HG02938 (cell line): ENCODE data around the gene DPYSL4.

Experiments
- ATAC-seq: cut with Tn5 transposase; IDR thresholded peaks from one replicate; pipeline ENCODE4 v1.9.1; 2021; ENCODE audit warnings: mild to moderate bottlenecking, moderate library complexity; ENCODE audit not compliant: unreplicated experiment

DPYSL4 gene

DNA sequence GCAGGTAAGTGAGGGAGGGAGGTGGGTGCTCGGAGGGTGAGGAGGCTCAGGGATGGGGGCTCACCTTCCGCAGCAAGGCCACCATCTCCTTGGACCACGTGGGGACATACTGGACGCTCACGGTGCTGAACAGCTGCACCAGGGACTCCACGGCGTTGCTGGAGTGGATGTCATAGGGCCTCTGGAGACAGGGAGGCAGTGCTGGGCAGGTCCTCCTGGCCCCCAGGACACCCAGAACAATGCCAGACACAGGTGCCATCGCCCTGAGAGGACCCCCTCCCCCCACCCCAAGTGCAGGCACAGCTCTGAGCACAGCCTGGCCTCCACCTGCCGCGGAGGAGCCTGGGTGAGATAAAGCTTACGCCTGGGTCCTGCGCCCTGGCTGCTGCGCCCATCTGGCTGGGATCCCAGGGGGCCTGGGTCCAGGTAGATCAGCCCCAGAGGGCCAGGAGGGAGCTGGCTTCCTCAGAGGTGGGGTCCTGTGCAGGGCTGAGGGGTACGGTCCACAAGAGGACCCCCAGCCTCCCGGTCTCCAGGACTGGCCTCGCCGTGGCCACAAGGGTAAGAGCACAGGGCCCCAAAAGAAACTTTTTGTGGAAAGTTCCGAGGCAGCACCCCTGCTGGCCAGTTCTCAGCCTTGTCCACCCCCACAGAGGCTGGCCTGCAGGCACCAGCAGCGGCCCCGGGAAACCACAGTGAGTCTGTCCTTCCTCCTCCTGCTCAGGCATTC lies 37.8 kb downstream of the DPYSL4 start:
- no peak for ATAC-seq

GRCh38 chr10:132225073-132225848 lies 38.5 kb downstream of the DPYSL4 start:
- ATAC-seq = no peak

GRCh38 chr10:132225849-132226205 lies 39.1 kb downstream of the DPYSL4 start:
- ATAC-seq = no peak

GRCh38 chr10:132226586-132227405 lies 40.0 kb downstream of the DPYSL4 start:
- ATAC-seq = no peak

DNA sequence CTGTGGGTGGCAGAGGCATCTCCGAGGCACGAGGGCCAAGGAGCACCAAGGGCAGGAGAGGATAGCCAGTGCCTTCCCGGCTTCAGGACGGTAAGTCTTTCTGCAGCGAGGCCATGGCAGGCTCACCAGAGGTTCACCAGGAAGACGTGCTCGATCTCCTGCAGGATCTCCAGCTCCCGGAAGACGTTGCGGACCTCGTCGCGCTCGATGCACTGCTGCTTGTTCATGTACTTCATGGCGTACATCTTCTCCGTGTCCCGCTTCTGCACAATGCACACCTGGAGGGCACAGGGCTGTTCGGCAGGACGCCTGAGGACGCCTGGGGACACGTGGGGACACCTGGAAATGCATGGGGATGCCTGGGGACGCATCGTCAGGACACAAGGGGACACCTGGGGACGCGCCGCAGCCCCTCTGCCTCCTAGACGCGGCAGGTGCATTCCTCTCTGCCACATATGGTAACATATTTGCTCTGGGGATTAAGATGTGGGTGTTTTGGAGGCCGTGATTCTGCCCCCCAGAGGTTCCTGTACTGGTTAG lies 41.2 kb downstream of the DPYSL4 start:
- no peak for ATAC-seq

GRCh38 chr10:132228616-132229015 lies 41.9 kb downstream of the DPYSL4 start:
- no peak for ATAC-seq

- ATAC-seq = no peak
Observed at GRCh38 chr10:132229096-132229495, 42.3 kb downstream of the DPYSL4 start.

- peak; percentile 51 for ATAC-seq
Observed at GRCh38 chr10:132229834-132230556, 43.2 kb downstream of the DPYSL4 start.

DNA sequence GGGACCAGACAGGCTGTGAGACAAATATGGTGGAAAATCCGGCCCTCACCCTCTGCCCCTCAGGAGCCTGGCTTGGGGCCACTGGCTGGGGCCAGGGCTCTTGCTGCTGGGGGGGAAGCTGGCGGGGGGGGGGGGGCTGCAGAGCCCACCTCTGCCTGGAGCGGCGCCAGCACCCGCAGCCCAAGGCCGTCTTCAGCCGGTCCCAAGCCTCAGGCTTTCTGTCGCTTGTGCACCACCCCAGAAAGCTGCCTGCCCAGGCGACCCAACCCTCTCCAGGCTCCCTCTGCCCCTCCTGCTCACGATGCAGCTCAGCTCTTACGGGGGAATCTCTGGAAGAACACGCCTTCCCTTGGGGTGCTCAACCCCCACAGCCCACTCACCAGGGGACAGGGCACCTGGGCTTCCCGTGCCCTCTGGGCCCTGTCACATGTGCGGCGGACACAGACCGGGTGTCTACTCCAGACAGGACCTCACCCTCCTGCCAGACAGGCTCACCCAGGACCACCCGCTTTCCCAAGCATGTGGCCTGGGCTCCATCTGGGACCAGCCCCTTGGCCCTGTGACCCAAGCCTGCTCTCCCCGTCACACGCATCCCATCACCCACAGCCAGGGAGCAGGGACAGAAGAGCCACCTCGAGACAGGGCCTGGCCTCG lies 43.9 kb downstream of the DPYSL4 start:
- no peak for ATAC-seq

DNA sequence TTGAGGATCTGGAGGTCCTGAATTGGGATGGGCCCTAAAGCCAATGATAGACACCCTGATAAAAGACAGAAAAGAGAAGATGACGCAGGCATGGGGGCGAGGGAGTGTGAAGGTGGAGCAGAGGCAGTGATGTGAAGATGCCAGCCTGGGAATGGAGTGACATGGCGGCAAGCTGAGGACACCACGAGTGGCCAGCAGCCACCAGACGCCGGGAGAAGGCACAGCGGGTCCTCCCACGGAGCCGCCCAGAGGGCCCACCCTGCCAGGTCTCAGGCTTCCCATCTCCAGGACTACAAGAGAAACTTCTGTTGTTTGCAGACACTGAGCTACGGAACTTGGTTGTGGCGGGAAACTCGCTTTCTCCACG lies 44.9 kb downstream of the DPYSL4 start:
- ATAC-seq = no peak

GRCh38 chr10:132232023-132232951 lies 45.5 kb downstream of the DPYSL4 start:
- ATAC-seq = no peak

GRCh38 chr10:132232981-132233380 lies 46.2 kb downstream of the DPYSL4 start:
- ATAC-seq = no peak

GRCh38 chr10:132233501-132234085 lies 46.8 kb downstream of the DPYSL4 start:
- ATAC-seq = no peak

- no peak for ATAC-seq
Observed at GRCh38 chr10:132234860-132235259, 48.1 kb downstream of the DPYSL4 start.

DNA sequence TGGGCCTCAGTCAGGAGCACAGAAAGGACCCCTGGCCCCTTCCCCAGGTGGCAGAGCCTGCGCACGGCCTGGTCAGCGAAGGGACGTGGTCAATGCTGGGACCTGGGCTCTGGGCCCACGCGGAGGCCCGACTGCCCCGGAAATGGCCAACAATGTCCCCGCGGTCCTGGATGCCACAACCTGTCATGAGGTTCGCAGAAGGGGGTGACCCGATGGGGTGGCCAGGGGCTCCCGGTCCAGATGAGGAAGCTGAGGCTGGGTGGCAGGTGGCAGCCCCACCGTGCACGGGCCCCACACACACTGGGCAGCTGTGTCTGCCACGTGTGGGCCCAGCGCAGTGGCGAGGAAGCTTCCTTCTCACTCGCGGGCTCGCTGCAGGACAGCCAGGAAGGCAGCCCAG lies 49.4 kb downstream of the DPYSL4 start:
- ATAC-seq = no peak

GRCh38 chr10:132236881-132237280 lies 50.1 kb downstream of the DPYSL4 start:
- ATAC-seq = no peak

- ATAC-seq = no peak
Observed at GRCh38 chr10:132237396-132237795, 50.6 kb downstream of the DPYSL4 start.

DNA sequence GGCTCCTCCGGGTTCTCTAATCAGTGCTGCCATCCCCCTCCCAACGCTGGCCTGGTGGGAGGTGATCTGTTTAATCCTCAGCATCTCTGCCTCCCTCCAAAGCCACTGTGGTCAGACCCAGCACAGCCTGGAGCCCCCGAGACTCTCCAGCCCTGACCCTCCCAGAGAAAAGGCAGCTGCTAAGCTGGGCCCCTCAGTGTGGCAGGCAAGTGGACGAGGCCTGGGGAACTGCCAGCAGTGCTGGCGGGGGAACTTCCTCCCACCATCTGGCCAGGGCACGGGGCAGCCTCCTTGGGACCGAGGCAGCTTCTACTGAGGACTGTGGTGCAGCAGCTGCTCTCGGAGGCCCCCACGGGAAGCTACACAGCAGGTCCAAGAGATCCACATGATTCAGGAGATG lies 51.1 kb downstream of the DPYSL4 start:
- ATAC-seq = no peak
